GM21367 (cell line): ENCODE data around the gene PITX2.

ENCODE experiments used
- ATAC-seq: cut with Tn5 transposase; IDR thresholded peaks from one replicate; pipeline ENCODE4 v1.9.1; 2021; ENCODE audit not compliant: unreplicated experiment

Gene PITX2

DNA sequence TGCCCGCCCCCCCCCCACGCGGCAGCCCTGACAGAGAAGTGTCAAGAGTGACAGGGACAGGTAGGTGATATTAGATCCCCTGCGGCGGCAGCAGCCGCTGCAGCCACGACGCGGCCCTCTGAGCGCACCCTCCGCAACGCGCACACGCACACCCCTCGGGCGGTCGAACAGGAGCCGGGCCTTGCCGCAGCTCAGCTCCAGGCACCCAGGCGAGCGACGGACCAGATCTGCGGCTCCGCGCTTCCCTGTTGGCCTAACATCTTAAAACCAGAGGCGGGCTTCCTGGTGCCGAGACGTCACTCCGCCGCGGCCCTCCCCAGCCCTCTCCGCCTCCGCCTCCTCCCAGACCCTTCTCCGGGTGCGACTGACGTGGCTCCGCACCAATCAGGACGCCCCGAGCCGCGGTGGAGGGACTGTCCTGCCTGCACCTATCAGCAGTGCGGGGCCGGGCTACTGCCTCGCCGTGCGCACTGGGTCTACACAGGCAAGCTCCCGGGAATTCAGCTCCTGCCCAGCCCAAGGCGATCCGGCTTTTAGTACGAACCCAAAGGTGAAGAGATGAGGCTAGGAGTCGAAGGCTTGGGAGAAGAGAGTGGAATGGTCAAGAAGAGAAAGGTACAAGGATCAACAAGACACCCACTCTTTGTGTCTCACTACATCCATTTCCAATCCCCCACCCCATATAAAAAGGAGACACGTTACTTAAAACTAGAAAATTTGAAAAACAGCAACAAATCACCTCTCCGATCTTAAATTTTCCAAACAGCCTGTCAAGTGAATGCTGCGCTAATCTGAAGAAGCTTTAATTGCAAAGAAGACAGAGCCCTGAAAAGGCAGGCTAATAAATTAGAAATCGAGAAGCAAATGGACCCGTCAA lies at the start of gene PITX2:
Gene PITX2 (minus strand): TSS at position 237 of the 877 bp plus-strand sequence. CDS start 617 bp downstream, outside the sequence.
- ATAC-seq: peak; percentile 90

DNA sequence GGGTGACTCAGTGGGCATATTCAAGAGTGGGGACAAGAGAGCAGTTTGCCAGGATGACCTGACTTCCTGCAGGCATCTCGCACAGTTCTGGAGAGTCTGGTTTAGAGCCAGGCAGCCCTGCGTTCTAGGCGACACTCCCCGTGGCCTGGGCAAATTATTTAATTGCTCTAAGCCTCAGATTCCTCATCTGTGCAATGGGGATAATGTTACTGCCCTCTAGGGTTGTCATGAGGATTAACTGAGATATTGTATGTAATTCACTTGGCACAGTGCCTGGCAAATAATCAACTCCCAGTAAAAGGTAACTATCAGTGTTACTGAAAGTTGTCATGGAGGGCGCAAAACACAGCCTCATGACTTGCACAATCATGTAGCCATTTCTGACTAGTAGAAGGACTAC lies 48.8 kb upstream of the PITX2 start:
- no peak for ATAC-seq

DNA sequence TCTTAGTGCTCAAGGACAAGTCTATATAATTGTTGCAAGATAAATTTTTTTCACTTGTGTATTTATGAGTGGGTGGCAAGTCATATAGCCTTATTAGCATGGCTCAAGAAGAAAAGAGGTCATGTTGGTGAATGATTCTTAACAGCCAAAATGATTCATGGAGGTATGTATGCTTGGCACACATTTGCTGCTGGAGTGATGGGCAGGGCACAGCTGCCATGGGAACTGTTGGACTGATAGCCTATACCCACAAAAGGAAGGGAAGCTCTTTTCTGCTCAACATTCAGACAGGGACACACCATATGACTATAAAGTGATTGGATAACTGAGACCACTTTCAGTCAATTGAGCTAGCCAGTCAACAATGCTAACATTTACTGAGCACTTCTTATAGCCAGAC lies 46.8 kb upstream of the PITX2 start:
- no peak for ATAC-seq

DNA sequence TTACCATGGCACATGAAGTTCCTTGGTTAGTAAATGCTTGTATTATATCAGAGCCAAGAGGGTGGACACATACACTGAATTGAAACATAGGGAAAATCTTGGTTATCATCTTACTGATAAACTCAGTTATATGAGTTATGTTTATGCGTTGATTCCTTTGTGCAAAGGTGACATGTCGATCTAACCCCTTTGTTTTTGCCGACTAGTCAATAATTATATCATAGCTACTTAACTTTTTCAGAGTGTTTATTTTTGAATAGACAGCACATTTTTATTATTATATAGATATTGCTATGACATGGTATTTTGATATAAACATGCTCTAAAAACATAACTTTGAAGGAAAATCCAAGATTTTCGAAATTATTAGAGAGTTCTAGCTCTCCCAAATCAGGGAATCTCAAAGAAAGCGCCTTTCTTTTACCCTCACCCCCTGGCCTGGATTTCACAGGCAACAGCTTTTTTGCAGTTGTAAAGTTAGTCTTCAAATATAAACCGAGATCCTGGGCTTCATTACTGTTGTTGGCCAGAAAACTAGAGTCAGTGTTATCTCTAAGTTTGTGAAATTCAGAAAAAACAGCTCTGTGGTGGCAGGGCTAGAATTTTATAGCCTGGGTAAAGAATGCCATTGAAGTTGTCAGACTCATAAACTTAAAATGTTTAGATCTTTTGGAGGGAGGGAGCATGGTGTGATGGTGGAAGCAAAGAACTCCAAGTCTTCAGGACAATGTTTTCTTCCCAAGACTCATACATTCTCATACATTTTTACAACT lies 45.8 kb upstream of the PITX2 start:
- no peak for ATAC-seq

DNA sequence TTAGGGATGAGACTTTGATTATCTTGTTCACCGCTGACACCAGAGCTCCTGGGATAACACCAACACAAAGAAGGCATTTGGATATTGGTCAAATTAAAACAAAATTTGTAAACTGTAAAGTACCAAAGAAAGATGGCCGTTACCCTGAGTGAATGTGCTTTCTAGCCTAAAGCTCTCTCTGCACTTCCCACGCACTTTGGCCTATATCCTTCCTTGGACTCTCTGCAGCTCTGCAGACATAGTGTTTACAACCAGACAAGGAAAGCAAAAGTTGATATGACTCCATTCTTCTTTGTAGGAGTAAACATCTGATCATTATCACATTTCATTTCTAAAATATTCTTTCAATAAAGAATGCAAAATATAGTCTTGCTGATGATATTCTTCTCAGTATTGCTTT lies 44.8 kb upstream of the PITX2 start:
- no peak for ATAC-seq

DNA sequence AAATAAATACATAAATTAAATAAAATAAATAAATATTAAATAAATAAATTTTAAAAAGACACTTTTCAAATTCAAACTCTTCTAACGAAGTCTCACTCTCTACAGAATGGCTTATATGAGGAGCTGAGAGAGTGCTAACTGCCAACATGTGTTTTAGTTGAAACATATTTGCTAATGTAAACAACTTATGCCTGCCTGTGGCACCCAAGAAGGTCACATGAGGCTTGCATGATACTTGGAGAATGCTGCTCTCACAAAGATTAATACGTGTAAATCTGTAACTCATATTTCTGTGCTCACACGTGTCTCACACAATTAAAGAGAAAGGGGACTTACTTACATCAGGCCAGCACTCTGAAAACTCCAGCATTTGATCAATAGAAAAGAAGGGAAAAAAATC lies 43.2 kb upstream of the PITX2 start:
- no peak for ATAC-seq

DNA sequence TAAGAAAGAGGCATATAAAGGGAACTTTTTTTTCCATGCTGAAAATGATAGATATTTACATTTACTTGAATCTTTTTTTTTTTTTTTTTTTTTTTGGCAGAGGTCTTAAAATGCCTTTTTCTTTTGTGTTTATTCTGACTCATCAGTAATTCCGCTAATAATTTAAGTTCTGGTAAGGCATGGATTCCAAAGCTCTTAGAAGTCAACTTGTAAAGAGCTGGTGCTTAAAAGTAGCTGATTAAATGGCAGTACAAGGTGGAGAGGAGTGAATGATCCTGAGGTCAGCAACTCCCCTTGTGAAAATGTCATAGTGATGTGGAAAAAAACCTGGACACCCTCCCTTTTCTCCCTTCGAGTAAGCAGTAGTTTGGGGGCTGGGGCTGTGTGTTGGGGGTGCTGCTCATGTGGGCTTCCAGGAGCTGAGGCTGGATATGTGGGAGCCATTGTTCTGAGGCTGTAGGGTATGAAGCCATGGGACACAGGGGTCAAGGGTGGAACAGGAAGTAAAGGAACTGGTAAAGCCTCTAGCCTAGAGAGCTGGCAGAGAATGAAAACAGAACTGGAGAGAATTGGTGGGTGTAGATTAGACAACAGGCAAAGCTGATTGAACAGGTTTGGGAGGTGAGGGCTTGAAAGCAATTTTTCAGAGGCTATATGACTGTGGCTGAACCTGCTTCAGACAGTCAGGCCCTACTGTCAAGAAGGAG lies 41.0 kb upstream of the PITX2 start:
- no peak for ATAC-seq

DNA sequence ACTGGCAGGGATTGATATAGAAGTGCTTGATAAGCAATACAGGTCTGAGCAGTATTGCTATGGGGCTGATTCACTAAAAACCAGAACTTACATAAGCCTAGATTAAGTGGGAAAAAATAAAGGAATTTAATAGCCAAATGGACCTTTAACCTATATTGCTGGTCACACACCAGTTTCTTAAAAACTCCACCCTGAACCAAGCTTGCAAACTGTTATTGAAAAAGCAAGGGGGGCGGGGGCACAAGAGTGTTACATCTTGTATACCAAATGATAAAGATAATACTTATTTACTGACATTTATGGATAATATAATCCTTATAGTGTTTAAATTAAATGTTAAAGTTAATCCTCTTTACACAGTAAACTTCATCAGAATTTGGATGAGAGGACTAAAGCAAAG lies 40.3 kb upstream of the PITX2 start:
- ATAC-seq: no peak

DNA sequence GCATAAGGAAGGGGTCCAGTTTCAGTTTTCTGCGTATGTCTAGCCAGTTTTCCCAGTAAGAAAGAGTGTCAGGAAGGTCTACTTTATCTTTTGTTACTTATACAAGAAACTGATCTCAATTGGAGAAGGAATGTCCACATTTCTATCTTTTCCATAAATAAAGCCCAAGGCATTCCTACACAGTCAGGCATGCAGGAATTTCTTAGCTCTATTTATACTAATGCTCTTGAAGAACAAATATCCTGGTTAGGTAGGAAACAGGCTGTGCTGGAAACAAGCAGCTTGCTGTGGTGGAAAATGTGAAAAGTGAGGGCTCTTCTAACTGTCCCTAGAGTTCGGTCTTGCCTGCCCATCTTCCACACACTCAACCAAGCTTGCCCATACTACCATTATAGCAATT lies 37.9 kb upstream of the PITX2 start:
- ATAC-seq: no peak

DNA sequence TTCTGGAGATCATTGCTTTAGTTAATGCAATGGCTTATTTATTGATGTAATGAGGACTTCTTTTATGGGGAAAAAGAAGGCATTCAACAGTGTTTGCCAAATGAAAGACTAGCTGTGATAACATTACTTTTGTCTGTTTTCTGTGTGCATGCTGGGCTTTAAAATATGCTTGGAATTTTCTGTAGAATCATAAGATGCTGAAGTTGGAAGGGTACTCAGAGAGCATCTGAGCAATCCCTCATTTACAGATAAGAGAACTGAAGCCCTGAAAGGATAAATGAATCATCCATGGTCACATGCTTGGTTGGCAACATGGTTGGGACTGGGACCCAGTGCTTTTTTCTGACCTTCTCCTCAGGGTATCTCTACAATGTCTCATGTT lies 31.4 kb upstream of the PITX2 start:
- ATAC-seq: no peak

DNA sequence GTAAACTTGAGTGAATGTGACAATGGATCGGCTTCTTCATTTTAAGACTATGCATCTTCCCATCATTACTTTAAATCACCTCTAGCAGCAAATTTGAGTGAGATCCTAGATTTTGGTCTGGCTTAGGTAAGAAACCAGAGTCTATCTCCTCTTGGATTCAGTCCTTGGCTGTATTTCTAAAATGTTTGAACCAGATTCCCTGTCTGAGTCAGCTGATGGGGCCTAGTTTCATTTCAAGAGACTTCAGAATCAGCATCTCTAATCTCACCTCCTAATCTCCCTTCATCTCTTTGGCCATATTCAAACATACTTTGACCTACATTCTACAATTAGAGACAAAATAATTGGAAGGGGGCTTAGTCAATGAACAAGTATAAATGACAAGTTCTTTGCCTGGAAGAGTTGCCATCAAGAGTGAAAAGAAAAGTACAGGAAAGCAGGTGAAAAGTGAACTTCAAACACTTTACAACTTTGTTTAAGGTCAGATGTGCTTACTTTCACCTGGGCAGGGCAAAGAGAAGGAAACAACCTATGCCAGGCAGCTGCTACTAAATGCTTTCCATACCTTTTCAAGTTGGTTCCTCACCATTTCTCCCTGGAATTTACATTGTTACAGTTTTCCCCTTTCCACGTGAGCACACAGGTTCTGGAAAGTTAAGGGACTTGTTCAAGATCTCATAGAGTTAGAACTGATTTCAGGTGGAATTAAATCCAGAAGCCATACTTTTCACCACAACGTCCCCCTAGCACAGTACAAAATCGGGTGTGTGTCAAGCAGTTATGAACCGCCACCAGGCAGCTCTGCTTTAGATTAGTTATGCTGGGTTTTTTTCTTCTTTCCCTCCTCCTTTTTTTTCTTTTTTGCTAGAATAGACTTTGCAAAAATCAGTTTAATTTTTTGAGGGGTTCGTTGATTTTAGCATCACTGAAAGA lies 30.7 kb upstream of the PITX2 start:
- ATAC-seq: no peak

DNA sequence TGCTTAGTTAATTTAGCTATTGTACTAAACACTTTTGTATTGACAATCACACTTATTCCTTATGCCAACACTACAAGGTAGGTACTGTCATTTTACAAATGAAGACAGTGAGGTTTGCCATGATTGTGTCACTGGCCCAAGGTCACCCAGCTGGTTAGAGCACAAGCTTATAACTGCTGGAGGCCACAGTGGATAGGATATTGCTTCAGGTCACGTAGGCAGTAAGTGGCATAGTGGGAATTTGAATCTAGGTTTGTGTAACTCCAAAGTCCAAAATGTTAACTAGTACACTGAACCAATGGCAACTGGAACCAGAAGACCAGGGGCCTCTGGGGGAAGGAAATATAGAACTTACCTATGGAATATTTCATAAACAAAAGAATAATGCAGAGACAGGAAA lies 21.1 kb upstream of the PITX2 start:
- ATAC-seq: no peak

DNA sequence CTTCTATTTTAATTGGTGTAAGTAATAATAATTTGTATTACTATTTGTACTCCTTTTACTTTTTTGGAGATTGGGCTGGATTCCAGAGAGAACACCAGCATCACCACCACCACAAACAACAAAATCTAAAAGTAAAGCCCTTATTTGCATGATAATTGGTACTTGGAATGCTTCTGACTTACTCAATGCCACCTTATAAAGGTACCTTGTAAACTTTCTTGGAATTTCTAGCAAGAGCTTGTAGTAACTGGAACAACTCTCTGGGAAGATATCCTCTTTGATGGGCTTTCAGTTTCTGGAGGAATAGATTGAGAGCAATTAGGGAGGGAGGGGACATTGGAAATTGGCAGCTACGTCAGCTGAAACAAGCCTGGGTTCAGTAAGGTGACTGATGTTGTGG lies 20.2 kb upstream of the PITX2 start:
- no peak for ATAC-seq

DNA sequence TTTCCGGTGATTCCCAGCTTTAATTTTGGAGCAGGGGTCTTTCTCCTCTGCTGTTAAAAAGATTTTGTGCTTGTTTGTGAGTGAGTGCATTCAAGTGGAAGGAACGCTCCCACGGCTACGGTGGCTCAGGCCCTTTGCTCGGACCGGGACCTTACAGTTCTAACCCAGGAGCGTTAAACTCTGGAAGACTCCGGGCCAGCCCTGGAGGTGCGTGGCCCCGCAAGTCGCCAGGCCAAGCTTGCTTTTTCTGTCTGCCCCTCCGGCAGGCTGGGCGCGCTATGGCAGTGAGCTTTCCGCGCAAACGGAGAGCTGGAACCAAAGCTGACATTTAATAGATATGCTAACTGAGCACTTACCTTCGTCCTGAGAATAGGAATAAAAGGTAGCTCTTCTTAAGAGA lies 18.3 kb upstream of the PITX2 start:
- no peak for ATAC-seq

DNA sequence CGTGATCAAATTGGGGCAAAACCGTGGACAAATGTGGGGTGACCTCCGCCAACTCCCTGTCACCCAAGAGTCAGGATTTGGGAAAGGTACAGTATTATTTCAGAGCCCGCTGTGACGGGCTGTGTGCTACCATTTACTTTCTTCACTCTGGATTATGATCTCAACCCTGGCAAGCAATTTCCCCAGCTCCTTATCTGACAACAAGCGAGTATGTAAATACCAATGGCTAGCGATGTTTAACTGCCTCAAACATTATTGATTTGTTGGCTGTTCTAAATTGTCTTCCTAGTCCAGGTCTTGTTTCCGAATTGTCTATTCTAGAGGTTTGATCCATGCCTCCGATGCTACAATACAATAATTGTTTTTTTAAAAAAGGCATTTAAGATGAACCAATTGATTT lies 17.7 kb upstream of the PITX2 start:
- no peak for ATAC-seq

DNA sequence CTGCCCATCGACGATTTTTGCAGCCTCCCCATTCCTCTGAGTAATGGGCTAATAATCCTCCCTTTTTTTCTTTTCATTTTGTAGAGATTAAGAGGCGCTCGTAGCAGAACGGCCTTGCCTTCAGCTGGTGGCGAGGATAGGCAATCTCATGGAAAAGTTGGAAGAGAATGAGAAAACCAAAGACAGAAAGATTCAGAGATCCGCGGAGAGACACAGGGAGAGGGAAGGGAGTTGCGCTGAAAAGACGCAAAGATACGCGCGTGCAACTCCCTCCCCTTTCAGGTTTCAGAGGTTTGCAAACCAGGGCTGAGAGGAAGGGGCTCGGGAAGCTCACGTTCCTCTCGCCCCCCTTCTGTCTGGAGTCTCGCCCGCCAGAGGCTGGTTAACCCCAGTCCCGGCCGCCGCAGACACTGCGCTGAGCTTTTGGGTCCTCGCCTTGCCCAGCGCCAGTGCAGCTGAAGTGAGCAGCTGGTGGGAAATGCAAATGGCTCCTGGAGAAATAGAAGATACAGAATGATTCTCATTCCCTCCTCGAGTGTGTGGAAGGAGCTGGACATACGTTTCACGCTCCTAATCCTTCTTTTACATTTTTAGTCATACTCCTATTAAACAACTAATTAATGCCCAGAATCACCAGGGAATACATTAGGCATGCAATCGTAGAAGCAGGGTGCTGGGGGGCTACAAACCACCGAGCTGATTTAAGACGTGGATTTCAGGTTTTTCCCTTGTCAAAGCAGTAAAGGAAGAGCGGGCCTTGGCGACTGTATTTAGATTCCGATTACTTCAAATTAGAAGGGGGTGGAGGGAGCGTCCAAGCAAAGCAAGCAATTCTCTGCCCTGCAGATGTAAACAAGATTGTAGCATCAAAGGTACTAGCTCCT lies 16.6 kb upstream of the PITX2 start:
- ATAC-seq: no peak

DNA sequence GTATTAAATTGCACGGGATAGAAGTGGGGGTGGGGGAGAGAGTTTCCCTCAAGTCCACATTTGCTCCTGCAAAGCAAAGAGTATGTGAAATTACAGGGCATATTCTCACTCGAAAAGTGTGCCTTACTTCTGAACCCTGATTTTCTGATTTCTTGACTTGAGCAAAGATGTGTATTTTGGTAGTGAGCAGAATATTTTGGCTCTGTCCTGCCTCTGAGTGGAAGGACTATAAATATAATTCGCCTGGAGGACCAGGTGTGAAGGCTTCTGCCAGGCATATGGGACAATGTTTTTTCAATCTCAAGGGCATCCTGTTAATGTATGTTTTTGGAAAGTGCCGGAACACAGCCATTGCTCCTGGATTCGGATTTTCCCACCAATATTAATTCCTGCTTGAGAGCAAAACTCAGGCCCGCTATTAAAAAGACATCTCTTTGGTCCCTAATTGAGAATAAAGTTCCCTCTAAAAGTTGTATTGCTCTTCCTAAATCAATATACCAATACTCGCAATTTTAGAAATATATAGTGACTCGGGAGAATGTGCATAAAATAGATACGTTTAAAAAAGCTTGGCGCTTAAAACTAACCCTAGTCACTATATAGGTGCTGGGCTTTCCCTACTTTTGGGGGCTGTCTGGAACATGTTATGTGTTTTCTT lies 15.3 kb upstream of the PITX2 start:
- no peak for ATAC-seq

DNA sequence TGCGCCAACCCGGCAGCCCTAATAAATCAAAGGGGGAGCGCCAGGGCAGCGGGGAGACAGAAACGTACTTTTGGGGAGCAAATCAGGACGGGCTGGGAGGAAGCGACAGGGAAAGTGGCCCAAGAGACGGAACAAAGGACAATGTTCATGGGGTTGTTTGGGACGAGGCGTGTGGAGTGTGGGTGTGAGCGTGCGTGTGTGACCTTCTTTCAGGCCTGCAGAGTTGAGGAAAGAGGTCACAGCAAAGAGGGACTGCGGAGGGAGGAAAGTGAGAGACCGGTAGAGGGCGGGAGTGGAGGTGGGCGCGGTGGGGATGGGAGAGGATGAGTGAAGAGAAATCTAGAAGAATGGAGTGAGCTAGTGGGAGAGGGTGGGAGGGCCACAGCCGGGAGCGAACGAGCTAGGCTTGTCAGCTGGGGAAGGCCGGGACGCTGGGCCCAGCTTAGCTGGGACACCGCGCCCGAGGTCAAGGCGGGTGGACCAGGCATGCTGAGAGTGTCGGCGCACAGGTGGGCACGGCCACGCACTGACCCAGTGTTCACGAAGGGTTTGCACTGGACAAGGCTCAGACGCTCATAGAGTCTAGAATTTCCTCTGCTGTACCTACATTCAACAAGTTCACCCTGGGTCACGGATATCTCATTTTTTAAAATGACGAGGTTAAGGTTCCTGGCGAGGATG lies 14.7 kb upstream of the PITX2 start:
- no peak for ATAC-seq
